Dermis blood vessel endothelial cell (primary cell): Measurements from ENCODE around the gene CEMIP. TPM values are rescaled to one million over a fixed set of nuclear protein-coding genes. Genes with fewer than 3 reads are reported as not detected.

ENCODE experiments used
- DNase-seq: peaks from one replicate; pipeline ENCODE4 v3.0.0; 2010
- total RNA-seq: library from RNA; depleted of rRNA; stranded (reverse); fragments of >200 nt; gene quantifications from 2 replicates; pipeline ENCODE4 v1.2.3, GENCODE V29; 2014

Gene CEMIP
- 0.51 and 0.85 TPM in 2 replicates for total RNA-seq

GRCh38 chr15:80778964-80779657, at the start of gene CEMIP:
CEMIP (plus strand) TSS chr15:80779370; CDS start chr15:80873880, 94,510 bp downstream.
- DNase-seq: peak; percentile 87

- no peak for DNase-seq
These were observed 48.8 kb upstream of the CEMIP start for GRCh38 chr15:80730387-80730786.

GRCh38 chr15:80730926-80731325, 48.2 kb upstream of the CEMIP start:
- peak; percentile 16 for DNase-seq

GRCh38 chr15:80732167-80732566, 47.0 kb upstream of the CEMIP start:
- no peak for DNase-seq

GRCh38 chr15:80732818-80733217, 46.4 kb upstream of the CEMIP start:
- DNase-seq: no peak

- no peak for DNase-seq
These were observed 45.7 kb upstream of the CEMIP start for GRCh38 chr15:80733460-80733859.

GRCh38 chr15:80735344-80735743, 43.8 kb upstream of the CEMIP start:
- no peak for DNase-seq

GRCh38 chr15:80736560-80736959, 42.6 kb upstream of the CEMIP start:
- DNase-seq: peak; percentile 45

- no peak for DNase-seq
These were observed 39.3 kb upstream of the CEMIP start for GRCh38 chr15:80739919-80740318.

GRCh38 chr15:80742081-80742480, 37.1 kb upstream of the CEMIP start:
- no peak for DNase-seq

GRCh38 chr15:80743189-80743833, 35.9 kb upstream of the CEMIP start:
- DNase-seq: no peak

- DNase-seq: no peak
These were observed 34.8 kb upstream of the CEMIP start for GRCh38 chr15:80744415-80744814.

- no peak for DNase-seq
These were observed 34.3 kb upstream of the CEMIP start for GRCh38 chr15:80744826-80745225.

- no peak for DNase-seq
These were observed 33.3 kb upstream of the CEMIP start for GRCh38 chr15:80745888-80746287.

GRCh38 chr15:80747317-80748053, 31.7 kb upstream of the CEMIP start:
- peak; percentile 41 for DNase-seq

GRCh38 chr15:80749589-80749988, 29.6 kb upstream of the CEMIP start:
- no peak for DNase-seq

GRCh38 chr15:80750575-80750974, 28.6 kb upstream of the CEMIP start:
- no peak for DNase-seq

- no peak for DNase-seq
These were observed 27.0 kb upstream of the CEMIP start for GRCh38 chr15:80752204-80752603.

GRCh38 chr15:80753161-80753560, 26.0 kb upstream of the CEMIP start:
- DNase-seq: no peak

GRCh38 chr15:80754014-80754413, 25.2 kb upstream of the CEMIP start:
- DNase-seq: no peak

GRCh38 chr15:80755885-80756284, 23.3 kb upstream of the CEMIP start:
- DNase-seq: no peak

- no peak for DNase-seq
These were observed 20.9 kb upstream of the CEMIP start for GRCh38 chr15:80758130-80758745.

- no peak for DNase-seq
These were observed 18.2 kb upstream of the CEMIP start for GRCh38 chr15:80760960-80761359.
